Esophagus muscularis mucosa (tissue), 4 donors: ENCODE results near the gene CDK2.

Source experiments
- EP300 ChIP-seq: sonication (generic); formaldehyde crosslinking; IDR thresholded peaks from one replicate; pipeline ENCODE4 v1.6.1; 2017; ENCODE audit warnings: antibody characterized with exemption
- POLR2A ChIP-seq: fragments of 450-650 bp; IDR thresholded peaks from one replicate; pipeline ENCODE4 v1.6.1; 2017; ENCODE audit warnings: antibody characterized with exemption, moderate library complexity, mild to moderate bottlenecking, low read depth
- POLR2AphosphoS5 ChIP-seq, 2 donors: sonication (generic); formaldehyde crosslinking; IDR thresholded peaks; one replicate each; pipeline ENCODE4 v1.6.1; 2017; ENCODE audit warnings: antibody characterized with exemption in 2 of 2
- TF ChIP-seq, protein P1 (sequence below), 3 experiments: fragments of 200-600 bp in 2 of 3; fragments of 450-650 bp in 1 of 3; sonication (generic) in 2 of 3; IDR thresholded peaks; one replicate each; pipeline ENCODE4 v1.5.1; 2017 to 2019; ENCODE audit warnings: antibody characterized with exemption in 3 of 3, mild to moderate bottlenecking in 2 of 3, moderate library complexity in 1 of 3

DNA sequence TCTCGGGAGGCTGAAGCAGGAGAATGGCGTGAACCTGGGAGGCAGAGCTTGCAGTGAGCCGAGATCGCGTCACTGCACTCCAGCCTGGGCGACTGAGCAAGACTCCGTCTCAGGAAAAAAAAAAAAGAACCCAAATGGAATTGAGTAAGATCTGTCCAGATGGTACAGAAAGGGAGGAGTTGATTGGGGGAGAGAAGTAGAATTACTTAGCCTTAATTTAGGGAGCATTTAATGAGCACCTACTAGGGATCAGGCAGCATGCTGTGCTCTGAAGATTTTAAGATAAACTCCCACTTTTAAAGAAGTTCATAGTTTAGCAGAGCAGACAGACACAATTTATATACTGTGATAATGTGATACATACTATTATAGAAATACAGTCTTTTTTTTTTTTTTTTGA is 11.8 kb downstream of the CDK2 start:
- TF ChIP-seq, protein P1, sequence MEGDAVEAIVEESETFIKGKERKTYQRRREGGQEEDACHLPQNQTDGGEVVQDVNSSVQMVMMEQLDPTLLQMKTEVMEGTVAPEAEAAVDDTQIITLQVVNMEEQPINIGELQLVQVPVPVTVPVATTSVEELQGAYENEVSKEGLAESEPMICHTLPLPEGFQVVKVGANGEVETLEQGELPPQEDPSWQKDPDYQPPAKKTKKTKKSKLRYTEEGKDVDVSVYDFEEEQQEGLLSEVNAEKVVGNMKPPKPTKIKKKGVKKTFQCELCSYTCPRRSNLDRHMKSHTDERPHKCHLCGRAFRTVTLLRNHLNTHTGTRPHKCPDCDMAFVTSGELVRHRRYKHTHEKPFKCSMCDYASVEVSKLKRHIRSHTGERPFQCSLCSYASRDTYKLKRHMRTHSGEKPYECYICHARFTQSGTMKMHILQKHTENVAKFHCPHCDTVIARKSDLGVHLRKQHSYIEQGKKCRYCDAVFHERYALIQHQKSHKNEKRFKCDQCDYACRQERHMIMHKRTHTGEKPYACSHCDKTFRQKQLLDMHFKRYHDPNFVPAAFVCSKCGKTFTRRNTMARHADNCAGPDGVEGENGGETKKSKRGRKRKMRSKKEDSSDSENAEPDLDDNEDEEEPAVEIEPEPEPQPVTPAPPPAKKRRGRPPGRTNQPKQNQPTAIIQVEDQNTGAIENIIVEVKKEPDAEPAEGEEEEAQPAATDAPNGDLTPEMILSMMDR (IDR thresholded peaks at IDR 0.05), result no peak
- TF ChIP-seq POLR2A, result no peak
- TF ChIP-seq POLR2AphosphoS5 (IDR thresholded peaks at IDR 0.05), result no peak
- TF ChIP-seq EP300, result no peak
